ENCODE data around the gene CD302. TPM values are rescaled to one million over a fixed set of nuclear protein-coding genes. Genes with fewer than 3 reads are reported as not detected.

The CD302 gene
- total RNA-seq, 1 experiment from 2014 or later = 8.5 TPM

DNA sequence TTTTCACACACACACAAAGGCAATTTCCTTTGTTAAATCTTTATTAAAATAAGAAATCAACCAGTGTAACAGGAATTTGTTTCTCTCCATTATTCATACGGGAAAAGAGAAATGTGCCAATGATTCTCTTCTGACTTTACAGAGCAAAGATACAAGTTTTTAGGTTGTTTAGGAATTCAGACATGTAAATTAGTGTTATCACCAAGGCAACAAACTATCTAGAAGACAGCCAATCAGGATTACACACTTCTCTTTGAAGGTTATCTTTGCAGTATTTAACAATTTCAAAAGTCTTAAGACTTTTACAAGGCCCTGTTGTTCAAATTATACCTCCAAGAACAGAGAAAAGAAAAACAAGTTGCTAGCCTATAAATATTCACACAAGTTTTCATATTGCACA, 14.5 kb downstream of the CD302 start:
- no peaks in the 10 kb centered on the region for H3K27me3 ChIP-seq (ENCODE audit: low read length)
- CTCF ChIA-PET = no interaction called here
- H3K79me2 ChIP-seq (ENCODE audit: low read length) = no peaks in the 10 kb centered on the region
- H3K4me2 ChIP-seq (ENCODE audit: low read length) = no peak overlapping the region
- POLR2A ChIA-PET (ENCODE audit: unreplicated experiment) = interaction anchor here (0.6 kb wide), 1 partner anchor 205 kb away, joined by 9 read pairs; no protein-coding TSS in a partner anchor
- no peaks in the 10 kb centered on the region for H3F3A ChIP-seq (ENCODE audit: low read length, unreplicated experiment)
- BruUV-seq (replicated peaks) = no TSS peak
- H3K9me3 ChIP-seq (ENCODE audit: low read length) = no peaks in the 10 kb centered on the region
- H4K20me1 ChIP-seq (ENCODE audit: low read length) = no peaks in the 10 kb centered on the region
- H2AFZ ChIP-seq (ENCODE audit: low read length) = no peak overlapping the region
- H3K4me3 ChIP-seq (ENCODE audit: low read length) = no peak overlapping the region
- H3K9ac ChIP-seq (ENCODE audit: low read length) = no peak overlapping the region
- intact Hi-C loops (cut with micrococcal nuclease) = no loop called here
- DNase-seq (no peak), ATAC-seq (no peak)
- peaks cover 10% of the 10 kb centered on the region for H3K4me1 ChIP-seq (ENCODE audit: insufficient read depth, low read length)
- H3K27ac ChIP-seq (ENCODE audit: low read length) = no peak overlapping the region
- TF ChIP-seq EZH2 (IDR thresholded peaks at IDR 0.05; ENCODE audit: low read length, unreplicated experiment) (no peak), EZH2phosphoT487 (IDR thresholded peaks at IDR 0.05; ENCODE audit: borderline replicate concordance, low read length) (no peak)
- TF ChIP-seq, protein P1, sequence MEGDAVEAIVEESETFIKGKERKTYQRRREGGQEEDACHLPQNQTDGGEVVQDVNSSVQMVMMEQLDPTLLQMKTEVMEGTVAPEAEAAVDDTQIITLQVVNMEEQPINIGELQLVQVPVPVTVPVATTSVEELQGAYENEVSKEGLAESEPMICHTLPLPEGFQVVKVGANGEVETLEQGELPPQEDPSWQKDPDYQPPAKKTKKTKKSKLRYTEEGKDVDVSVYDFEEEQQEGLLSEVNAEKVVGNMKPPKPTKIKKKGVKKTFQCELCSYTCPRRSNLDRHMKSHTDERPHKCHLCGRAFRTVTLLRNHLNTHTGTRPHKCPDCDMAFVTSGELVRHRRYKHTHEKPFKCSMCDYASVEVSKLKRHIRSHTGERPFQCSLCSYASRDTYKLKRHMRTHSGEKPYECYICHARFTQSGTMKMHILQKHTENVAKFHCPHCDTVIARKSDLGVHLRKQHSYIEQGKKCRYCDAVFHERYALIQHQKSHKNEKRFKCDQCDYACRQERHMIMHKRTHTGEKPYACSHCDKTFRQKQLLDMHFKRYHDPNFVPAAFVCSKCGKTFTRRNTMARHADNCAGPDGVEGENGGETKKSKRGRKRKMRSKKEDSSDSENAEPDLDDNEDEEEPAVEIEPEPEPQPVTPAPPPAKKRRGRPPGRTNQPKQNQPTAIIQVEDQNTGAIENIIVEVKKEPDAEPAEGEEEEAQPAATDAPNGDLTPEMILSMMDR (conservative IDR thresholded peaks at IDR 0.05; ENCODE audit: low read depth, low read length) = no peak
- no peaks in the 10 kb centered on the region for H3K9me2 ChIP-seq (replicated peaks; ENCODE audit: low read length)
- 0 out of 2 replicates have a peak, but pooled peaks cover 2% of the 10 kb centered on the region for H3K36me3 ChIP-seq (ENCODE audit: low read depth, low read length)

DNA sequence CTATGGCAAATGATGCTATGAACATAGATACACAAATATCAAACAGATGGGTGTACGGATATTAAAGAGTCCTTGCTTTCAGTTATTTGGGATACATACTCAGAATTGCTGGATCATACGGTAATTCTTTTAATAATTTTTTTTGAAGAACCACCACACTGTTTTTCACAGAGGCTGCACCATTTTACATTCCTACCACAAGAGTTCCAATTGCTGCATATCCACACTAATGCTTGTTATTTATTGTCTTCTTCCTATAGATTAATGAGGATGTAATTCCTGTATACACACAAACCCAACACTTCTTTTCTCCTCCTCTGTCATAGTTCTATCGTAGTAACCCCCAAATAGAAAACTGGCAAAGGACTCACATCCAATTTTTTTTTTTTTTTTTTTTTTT, 21.7 kb downstream of the CD302 start:
- H3K9ac ChIP-seq (ENCODE audit: low read length) = no peak overlapping the region
- H3K27me3 ChIP-seq (ENCODE audit: low read length) = no peaks in the 10 kb centered on the region
- CTCF ChIA-PET = no interaction called here
- no peak for TF ChIP-seq EZH2 (IDR thresholded peaks at IDR 0.05; ENCODE audit: low read length, unreplicated experiment)
- TF ChIP-seq, protein P1 (conservative IDR thresholded peaks at IDR 0.05; ENCODE audit: low read depth, low read length) = no peak
- TF ChIP-seq EZH2phosphoT487 (IDR thresholded peaks at IDR 0.05; ENCODE audit: borderline replicate concordance, low read length) = no peak
- H3K4me2 ChIP-seq (ENCODE audit: low read length) = no peak overlapping the region
- no TSS peak for BruUV-seq (replicated peaks)
- H4K20me1 ChIP-seq (ENCODE audit: low read length) = no peaks in the 10 kb centered on the region
- ATAC-seq = no peak
- POLR2A ChIA-PET (ENCODE audit: unreplicated experiment) = no interaction called here
- no peak for DNase-seq
- H3K36me3 ChIP-seq (ENCODE audit: low read depth, low read length) = peaks cover 8% of the 10 kb centered on the region; the same call in 1 of the 2 replicates
- H3K9me3 ChIP-seq (ENCODE audit: low read length) = no peaks in the 10 kb centered on the region
- H3F3A ChIP-seq (ENCODE audit: low read length, unreplicated experiment) = peaks cover 5% of the 10 kb centered on the region
- intact Hi-C loops (cut with micrococcal nuclease) = loop anchor here (5.0 kb wide), 1 partner anchor 166 kb away; no protein-coding TSS in a partner anchor
- no peaks in the 10 kb centered on the region for H3K4me1 ChIP-seq (ENCODE audit: insufficient read depth, low read length)
- no peak overlapping the region for H2AFZ ChIP-seq (ENCODE audit: low read length)
- no peak overlapping the region for H3K4me3 ChIP-seq (ENCODE audit: low read length)
- H3K79me2 ChIP-seq (ENCODE audit: low read length) = no peaks in the 10 kb centered on the region
- no peak overlapping the region for H3K27ac ChIP-seq (ENCODE audit: low read length)
- no peaks in the 10 kb centered on the region for H3K9me2 ChIP-seq (replicated peaks; ENCODE audit: low read length)

DNA sequence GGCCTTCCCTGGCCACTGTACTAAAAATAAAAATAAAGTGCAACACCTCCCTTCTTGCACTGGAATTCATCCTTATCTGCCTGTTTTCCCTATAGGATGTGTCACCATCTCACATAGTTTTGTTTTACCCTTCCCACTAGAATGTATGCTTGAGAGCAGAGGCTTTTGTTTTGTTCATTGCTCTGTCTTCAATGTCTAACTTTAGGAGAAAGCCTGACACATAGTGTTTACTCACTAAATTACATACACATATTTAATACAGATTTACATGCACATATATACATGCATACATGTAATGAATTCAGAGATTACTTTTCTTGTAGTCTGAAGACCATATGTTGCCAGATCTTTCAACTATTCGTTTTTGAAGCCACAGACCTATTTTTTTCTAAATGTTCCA, 23.0 kb downstream of the CD302 start:
- ChIA-PET POLR2A (ENCODE audit: unreplicated experiment) (no interaction called here), CTCF (interaction anchor here (0.8 kb wide), 1 partner anchor 19 kb away, joined by 4 read pairs; no protein-coding TSS in a partner anchor)
- Histone ChIP-seq H4K20me1 (ENCODE audit: low read length) (no peaks in the 10 kb centered on the region), H3K4me3 (ENCODE audit: low read length) (no peak overlapping the region), H3K79me2 (ENCODE audit: low read length) (no peaks in the 10 kb centered on the region), H3K27me3 (ENCODE audit: low read length) (no peaks in the 10 kb centered on the region), H3K9me2 (replicated peaks; ENCODE audit: low read length) (no peaks in the 10 kb centered on the region), H3K27ac (ENCODE audit: low read length) (no peak overlapping the region), H3K9ac (ENCODE audit: low read length) (no peak overlapping the region), H3F3A (ENCODE audit: low read length, unreplicated experiment) (peaks cover 5% of the 10 kb centered on the region), H2AFZ (ENCODE audit: low read length) (no peak overlapping the region), H3K4me1 (ENCODE audit: insufficient read depth, low read length) (no peaks in the 10 kb centered on the region), H3K4me2 (ENCODE audit: low read length) (no peak overlapping the region), H3K36me3 (ENCODE audit: low read depth, low read length) (peaks cover 6% of the 10 kb centered on the region; the same call in 1 of the 2 replicates), H3K9me3 (ENCODE audit: low read length) (no peaks in the 10 kb centered on the region)
- intact Hi-C loops (cut with micrococcal nuclease) = loop anchor here (5.0 kb wide), 1 partner anchor 167 kb away; no protein-coding TSS in a partner anchor
- no TSS peak for BruUV-seq (replicated peaks)
- peak; percentile 35; the same call in 1 of the 2 replicates for ATAC-seq
- DNase-seq = no peak
- TF ChIP-seq, protein P1 (conservative IDR thresholded peaks at IDR 0.05; ENCODE audit: low read depth, low read length) = 0 out of 2 replicates have a peak, but pooled peaks have one; percentile 10
- no peak for TF ChIP-seq EZH2phosphoT487 (IDR thresholded peaks at IDR 0.05; ENCODE audit: borderline replicate concordance, low read length)
